ENCODE results near the gene DDX23.
"Not testable (repeated sequence)": the region's sequence is repeated elsewhere in the genome, so short reads cannot be mapped to it uniquely, and the experiment has no call there.

DDX23 gene

GRCh38 chr12:48878548-48878947 is 26.6 kb upstream of the DDX23 start:
- Histone ChIP-seq H3K4me1 (ENCODE audit: control insufficient read depth, insufficient read depth, low read length) (peaks cover 21% of the 10 kb centered on the region), H3K27me3 (ENCODE audit: control insufficient read depth, insufficient read depth, low read length) (no peaks in the 10 kb centered on the region), H3K9ac (ENCODE audit: low read length) (no peak overlapping the region), H3K4me3 (ENCODE audit: low read length) (no peak overlapping the region), H3K36me3 (ENCODE audit: control insufficient read depth, insufficient read depth, low read length) (no peaks in the 10 kb centered on the region), H3K9me3 (ENCODE audit: control insufficient read depth, low read length) (no peaks in the 10 kb centered on the region)

- H3K27me3 ChIP-seq (ENCODE audit: control insufficient read depth, insufficient read depth, low read length), result no peaks in the 10 kb centered on the region
- no peak overlapping the region for H3K4me3 ChIP-seq (ENCODE audit: low read length)
- H3K9me3 ChIP-seq (ENCODE audit: control insufficient read depth, low read length), result no peaks in the 10 kb centered on the region
- no peaks in the 10 kb centered on the region for H3K4me1 ChIP-seq (ENCODE audit: control insufficient read depth, insufficient read depth, low read length)
- H3K36me3 ChIP-seq (ENCODE audit: control insufficient read depth, insufficient read depth, low read length), result no peaks in the 10 kb centered on the region
- no peak overlapping the region for H3K9ac ChIP-seq (ENCODE audit: low read length)
Measured at GRCh38 chr12:48875944-48876515, 24.1 kb upstream of the DDX23 start.

- not testable (repeated sequence) for H3K4me1 ChIP-seq (ENCODE audit: control insufficient read depth, insufficient read depth, low read length); H3K9ac ChIP-seq (ENCODE audit: low read length); H3K36me3 ChIP-seq (ENCODE audit: control insufficient read depth, insufficient read depth, low read length); H3K9me3 ChIP-seq (ENCODE audit: control insufficient read depth, low read length); H3K4me3 ChIP-seq (ENCODE audit: low read length); H3K27me3 ChIP-seq (ENCODE audit: control insufficient read depth, insufficient read depth, low read length)
Measured at GRCh38 chr12:48873534-48873933, 21.6 kb upstream of the DDX23 start.

- Histone ChIP-seq H3K9ac (ENCODE audit: low read length) (no peak overlapping the region), H3K4me3 (ENCODE audit: low read length) (no peak overlapping the region), H3K4me1 (ENCODE audit: control insufficient read depth, insufficient read depth, low read length) (peaks cover under 1% of the 10 kb centered on the region), H3K27me3 (ENCODE audit: control insufficient read depth, insufficient read depth, low read length) (no peaks in the 10 kb centered on the region), H3K36me3 (ENCODE audit: control insufficient read depth, insufficient read depth, low read length) (no peaks in the 10 kb centered on the region), H3K9me3 (ENCODE audit: control insufficient read depth, low read length) (no peaks in the 10 kb centered on the region)
Measured at GRCh38 chr12:48873096-48873495, 21.1 kb upstream of the DDX23 start.

- Histone ChIP-seq H3K9me3 (ENCODE audit: control insufficient read depth, low read length) (no peaks in the 10 kb centered on the region), H3K4me3 (ENCODE audit: low read length) (no peak overlapping the region), H3K9ac (ENCODE audit: low read length) (no peak overlapping the region), H3K27me3 (ENCODE audit: control insufficient read depth, insufficient read depth, low read length) (peaks cover 9% of the 10 kb centered on the region), H3K36me3 (ENCODE audit: control insufficient read depth, insufficient read depth, low read length) (no peaks in the 10 kb centered on the region), H3K4me1 (ENCODE audit: control insufficient read depth, insufficient read depth, low read length) (peaks cover 33% of the 10 kb centered on the region)
Measured at GRCh38 chr12:48869191-48869590, 17.2 kb upstream of the DDX23 start.

- no peaks in the 10 kb centered on the region for H3K9me3 ChIP-seq (ENCODE audit: control insufficient read depth, low read length)
- H3K9ac ChIP-seq (ENCODE audit: low read length), result no peak overlapping the region
- H3K27me3 ChIP-seq (ENCODE audit: control insufficient read depth, insufficient read depth, low read length), result peaks cover 15% of the 10 kb centered on the region
- peaks cover 39% of the 10 kb centered on the region for H3K4me1 ChIP-seq (ENCODE audit: control insufficient read depth, insufficient read depth, low read length)
- H3K4me3 ChIP-seq (ENCODE audit: low read length), result no peak overlapping the region
- no peaks in the 10 kb centered on the region for H3K36me3 ChIP-seq (ENCODE audit: control insufficient read depth, insufficient read depth, low read length)
Measured at GRCh38 chr12:48868451-48868850, 16.5 kb upstream of the DDX23 start.

- H3K9ac ChIP-seq (ENCODE audit: low read length), result peak overlapping the region; percentile 79
- no peaks in the 10 kb centered on the region for H3K36me3 ChIP-seq (ENCODE audit: control insufficient read depth, insufficient read depth, low read length)
- H3K4me1 ChIP-seq (ENCODE audit: control insufficient read depth, insufficient read depth, low read length), result peaks cover 39% of the 10 kb centered on the region
- no peaks in the 10 kb centered on the region for H3K9me3 ChIP-seq (ENCODE audit: control insufficient read depth, low read length)
- peaks cover 20% of the 10 kb centered on the region for H3K27me3 ChIP-seq (ENCODE audit: control insufficient read depth, insufficient read depth, low read length)
- H3K4me3 ChIP-seq (ENCODE audit: low read length), result peak overlapping the region; percentile 74
Measured at GRCh38 chr12:48866052-48866711, 14.2 kb upstream of the DDX23 start.

GRCh38 chr12:48865281-48866051 is 13.5 kb upstream of the DDX23 start, which contains the start of gene RND1:
RND1 (minus strand) TSS chr12:48865870; CDS start chr12:48865767, 103 bp downstream.
- H3K27me3 ChIP-seq (ENCODE audit: control insufficient read depth, insufficient read depth, low read length), result peaks cover 20% of the 10 kb centered on the region
- H3K9me3 ChIP-seq (ENCODE audit: control insufficient read depth, low read length), result no peaks in the 10 kb centered on the region
- H3K9ac ChIP-seq (ENCODE audit: low read length), result peak within 1 kb of the TSS; percentile 79
- H3K4me1 ChIP-seq (ENCODE audit: control insufficient read depth, insufficient read depth, low read length), result peaks cover 39% of the 10 kb centered on the region
- H3K4me3 ChIP-seq (ENCODE audit: low read length), result peak within 1 kb of the TSS; percentile 74
- no peaks in the 10 kb centered on the region for H3K36me3 ChIP-seq (ENCODE audit: control insufficient read depth, insufficient read depth, low read length)

- Histone ChIP-seq H3K36me3 (ENCODE audit: control insufficient read depth, insufficient read depth, low read length) (no peaks in the 10 kb centered on the region), H3K4me1 (ENCODE audit: control insufficient read depth, insufficient read depth, low read length) (peaks cover 39% of the 10 kb centered on the region), H3K9me3 (ENCODE audit: control insufficient read depth, low read length) (no peaks in the 10 kb centered on the region), H3K4me3 (ENCODE audit: low read length) (no peak overlapping the region), H3K9ac (ENCODE audit: low read length) (no peak overlapping the region), H3K27me3 (ENCODE audit: control insufficient read depth, insufficient read depth, low read length) (peaks cover 20% of the 10 kb centered on the region)
Measured at GRCh38 chr12:48863291-48863690, 11.3 kb upstream of the DDX23 start.

- no peaks in the 10 kb centered on the region for H3K36me3 ChIP-seq (ENCODE audit: control insufficient read depth, insufficient read depth, low read length)
- H3K4me1 ChIP-seq (ENCODE audit: control insufficient read depth, insufficient read depth, low read length), result peaks cover 35% of the 10 kb centered on the region
- H3K4me3 ChIP-seq (ENCODE audit: low read length), result no peak overlapping the region
- H3K9ac ChIP-seq (ENCODE audit: low read length), result no peak overlapping the region
- peaks cover 20% of the 10 kb centered on the region for H3K27me3 ChIP-seq (ENCODE audit: control insufficient read depth, insufficient read depth, low read length)
- H3K9me3 ChIP-seq (ENCODE audit: control insufficient read depth, low read length), result no peaks in the 10 kb centered on the region
Measured at GRCh38 chr12:48862760-48863159, 10.8 kb upstream of the DDX23 start.

- no peaks in the 10 kb centered on the region for H3K9me3 ChIP-seq (ENCODE audit: control insufficient read depth, low read length)
- no peak overlapping the region for H3K9ac ChIP-seq (ENCODE audit: low read length)
- no peaks in the 10 kb centered on the region for H3K36me3 ChIP-seq (ENCODE audit: control insufficient read depth, insufficient read depth, low read length)
- H3K27me3 ChIP-seq (ENCODE audit: control insufficient read depth, insufficient read depth, low read length), result peaks cover 20% of the 10 kb centered on the region
- peaks cover 22% of the 10 kb centered on the region for H3K4me1 ChIP-seq (ENCODE audit: control insufficient read depth, insufficient read depth, low read length)
- no peak overlapping the region for H3K4me3 ChIP-seq (ENCODE audit: low read length)
Measured at GRCh38 chr12:48861111-48861510, 9.1 kb upstream of the DDX23 start.

- Histone ChIP-seq H3K27me3 (ENCODE audit: control insufficient read depth, insufficient read depth, low read length) (peaks cover 20% of the 10 kb centered on the region), H3K4me1 (ENCODE audit: control insufficient read depth, insufficient read depth, low read length) (peaks cover 16% of the 10 kb centered on the region)
- not testable (repeated sequence) for H3K9me3 ChIP-seq (ENCODE audit: control insufficient read depth, low read length); H3K9ac ChIP-seq (ENCODE audit: low read length); H3K4me3 ChIP-seq (ENCODE audit: low read length); H3K36me3 ChIP-seq (ENCODE audit: control insufficient read depth, insufficient read depth, low read length)
Measured at GRCh38 chr12:48860236-48860635, 8.3 kb upstream of the DDX23 start.

Data from mucosa of stomach (tissue), 1 donor.